GM04503 (cell line): ENCODE data around the gene HAUS8.

Experiments used
- DNase-seq: peaks from one replicate; pipeline ENCODE4 v3.0.0-alpha.2; 2012; ENCODE audit warnings: low read depth

The HAUS8 gene

GRCh38 chr19:17075864-17076542, 751 bp upstream of the HAUS8 start:
- no peak for DNase-seq

GRCh38 chr19:17074634-17075034, 618 bp downstream of the HAUS8 start:
- no peak for DNase-seq

- no peak for DNase-seq
Observed at GRCh38 chr19:17073869-17074633, 1.2 kb downstream of the HAUS8 start.

GRCh38 chr19:17070912-17071311, 4.3 kb downstream of the HAUS8 start:
- no peak for DNase-seq

GRCh38 chr19:17070421-17070820, 4.8 kb downstream of the HAUS8 start:
- no peak for DNase-seq

- DNase-seq = no peak
Observed at GRCh38 chr19:17069193-17069592, 6.1 kb downstream of the HAUS8 start.

- DNase-seq = no peak
Observed at GRCh38 chr19:17063428-17063827, 11.8 kb downstream of the HAUS8 start.

- no peak for DNase-seq
Observed at GRCh38 chr19:17061691-17062090, 13.6 kb downstream of the HAUS8 start.

GRCh38 chr19:17061205-17061604, 14.0 kb downstream of the HAUS8 start:
- DNase-seq = no peak

- no peak for DNase-seq
Observed at GRCh38 chr19:17060802-17061201, 14.4 kb downstream of the HAUS8 start.

GRCh38 chr19:17058236-17058635, 17.0 kb downstream of the HAUS8 start:
- no peak for DNase-seq

- no peak for DNase-seq
Observed at GRCh38 chr19:17055636-17056035, 19.6 kb downstream of the HAUS8 start.

GRCh38 chr19:17054746-17055145, 20.5 kb downstream of the HAUS8 start:
- DNase-seq = no peak

GRCh38 chr19:17052439-17052838, 22.8 kb downstream of the HAUS8 start:
- DNase-seq = no peak

- no peak for DNase-seq
Observed at GRCh38 chr19:17049711-17050280, 25.5 kb downstream of the HAUS8 start.

GRCh38 chr19:17048885-17049453, 26.3 kb downstream of the HAUS8 start:
- no peak for DNase-seq

- no peak for DNase-seq
Observed at GRCh38 chr19:17045907-17046502, 29.2 kb downstream of the HAUS8 start.

- no peak for DNase-seq
Observed at GRCh38 chr19:17043744-17044143, 31.5 kb downstream of the HAUS8 start.

GRCh38 chr19:17041976-17042375, 33.3 kb downstream of the HAUS8 start:
- no peak for DNase-seq

- no peak for DNase-seq
Observed at GRCh38 chr19:17037966-17038500, 37.2 kb downstream of the HAUS8 start.

- no peak for DNase-seq
Observed at GRCh38 chr19:17037184-17037583, 38.1 kb downstream of the HAUS8 start.

- no peak for DNase-seq
Observed at GRCh38 chr19:17036640-17037039, 38.6 kb downstream of the HAUS8 start.
